ENCODE data around the gene RHOF.

DNA sequence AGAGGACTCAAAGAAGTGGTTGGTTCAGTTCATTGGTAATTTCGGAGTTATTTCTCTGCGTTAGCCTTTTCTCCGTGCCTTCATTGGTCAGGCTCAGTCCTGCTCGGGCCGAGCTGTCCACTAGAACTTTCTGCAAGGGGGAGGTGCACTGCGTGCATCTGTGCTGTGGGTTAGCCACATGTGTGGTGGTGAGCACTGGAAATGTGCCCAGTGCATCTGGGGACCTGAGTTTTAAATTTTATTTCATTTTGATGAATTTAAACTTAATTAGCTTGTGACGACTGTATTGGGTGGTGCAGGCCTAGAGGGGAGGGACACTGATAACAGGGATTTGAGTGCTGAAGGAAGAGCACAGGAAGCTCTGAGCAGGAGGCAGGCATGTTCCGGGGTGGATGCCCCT is 34.8 kb upstream of the RHOF start:
- TF ChIP-seq, protein P1, sequence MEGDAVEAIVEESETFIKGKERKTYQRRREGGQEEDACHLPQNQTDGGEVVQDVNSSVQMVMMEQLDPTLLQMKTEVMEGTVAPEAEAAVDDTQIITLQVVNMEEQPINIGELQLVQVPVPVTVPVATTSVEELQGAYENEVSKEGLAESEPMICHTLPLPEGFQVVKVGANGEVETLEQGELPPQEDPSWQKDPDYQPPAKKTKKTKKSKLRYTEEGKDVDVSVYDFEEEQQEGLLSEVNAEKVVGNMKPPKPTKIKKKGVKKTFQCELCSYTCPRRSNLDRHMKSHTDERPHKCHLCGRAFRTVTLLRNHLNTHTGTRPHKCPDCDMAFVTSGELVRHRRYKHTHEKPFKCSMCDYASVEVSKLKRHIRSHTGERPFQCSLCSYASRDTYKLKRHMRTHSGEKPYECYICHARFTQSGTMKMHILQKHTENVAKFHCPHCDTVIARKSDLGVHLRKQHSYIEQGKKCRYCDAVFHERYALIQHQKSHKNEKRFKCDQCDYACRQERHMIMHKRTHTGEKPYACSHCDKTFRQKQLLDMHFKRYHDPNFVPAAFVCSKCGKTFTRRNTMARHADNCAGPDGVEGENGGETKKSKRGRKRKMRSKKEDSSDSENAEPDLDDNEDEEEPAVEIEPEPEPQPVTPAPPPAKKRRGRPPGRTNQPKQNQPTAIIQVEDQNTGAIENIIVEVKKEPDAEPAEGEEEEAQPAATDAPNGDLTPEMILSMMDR (IDR thresholded peaks at IDR 0.05): no peak
- no peak for TF ChIP-seq POLR2A (IDR thresholded peaks at IDR 0.05)

All from esophagus squamous epithelium (tissue), 4 donors.